HG03442 (cell line): ENCODE results near the gene KRTAP5-4.
"Not testable (repeated sequence)": the region's sequence is repeated elsewhere in the genome, so short reads cannot be mapped to it uniquely, and the experiment has no call there.

Experiments
- ATAC-seq: cut with Tn5 transposase; IDR thresholded peaks from one replicate; pipeline ENCODE4 v1.9.1; 2021; ENCODE audit warnings: mild to moderate bottlenecking, moderate library complexity; ENCODE audit not compliant: unreplicated experiment

Gene KRTAP5-4

GRCh38 chr11:1653541-1654387, 31.8 kb upstream of the KRTAP5-4 start:
- no peak for ATAC-seq

GRCh38 chr11:1652771-1653540, 31.0 kb upstream of the KRTAP5-4 start:
- no peak for ATAC-seq

DNA sequence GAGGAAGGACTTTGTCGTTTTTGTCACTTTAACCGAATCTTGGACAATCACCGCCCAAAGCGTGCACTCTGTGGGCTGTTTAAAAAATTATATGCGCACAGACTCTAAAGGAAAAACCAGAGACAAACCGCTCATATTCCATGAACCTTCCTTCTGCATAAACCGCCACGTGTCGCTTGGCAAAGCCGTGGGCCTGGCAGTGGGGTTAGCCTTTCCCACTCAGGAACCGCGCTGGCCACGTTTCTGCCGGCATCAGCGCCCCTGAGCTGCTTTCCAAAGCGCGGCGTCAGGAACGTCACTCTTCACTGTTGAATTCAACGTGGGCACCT, 30.5 kb upstream of the KRTAP5-4 start:
- ATAC-seq, result no peak

DNA sequence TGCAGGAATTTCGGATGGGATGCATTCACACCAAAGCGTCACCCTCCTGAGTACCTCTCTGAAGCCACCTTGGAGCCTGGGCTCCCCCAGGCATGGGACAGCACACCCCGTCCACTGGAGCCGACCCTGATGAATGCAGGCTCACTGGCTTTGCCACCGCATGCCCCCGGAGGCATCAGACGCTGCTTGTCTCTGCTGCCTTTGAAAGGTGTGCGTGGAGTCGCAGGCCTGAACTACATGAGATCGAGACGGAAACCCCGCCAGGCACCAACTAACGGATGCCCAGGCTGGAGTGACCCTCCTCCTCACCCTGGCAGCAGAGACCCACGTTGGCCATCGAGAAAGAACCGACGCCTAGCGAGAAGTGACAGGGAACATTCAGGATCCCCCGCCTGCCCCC, 30.1 kb upstream of the KRTAP5-4 start:
- no peak for ATAC-seq

GRCh38 chr11:1651411-1651980, 29.6 kb upstream of the KRTAP5-4 start:
- ATAC-seq, result no peak

GRCh38 chr11:1650918-1651262, 29.0 kb upstream of the KRTAP5-4 start:
- no peak for ATAC-seq

DNA sequence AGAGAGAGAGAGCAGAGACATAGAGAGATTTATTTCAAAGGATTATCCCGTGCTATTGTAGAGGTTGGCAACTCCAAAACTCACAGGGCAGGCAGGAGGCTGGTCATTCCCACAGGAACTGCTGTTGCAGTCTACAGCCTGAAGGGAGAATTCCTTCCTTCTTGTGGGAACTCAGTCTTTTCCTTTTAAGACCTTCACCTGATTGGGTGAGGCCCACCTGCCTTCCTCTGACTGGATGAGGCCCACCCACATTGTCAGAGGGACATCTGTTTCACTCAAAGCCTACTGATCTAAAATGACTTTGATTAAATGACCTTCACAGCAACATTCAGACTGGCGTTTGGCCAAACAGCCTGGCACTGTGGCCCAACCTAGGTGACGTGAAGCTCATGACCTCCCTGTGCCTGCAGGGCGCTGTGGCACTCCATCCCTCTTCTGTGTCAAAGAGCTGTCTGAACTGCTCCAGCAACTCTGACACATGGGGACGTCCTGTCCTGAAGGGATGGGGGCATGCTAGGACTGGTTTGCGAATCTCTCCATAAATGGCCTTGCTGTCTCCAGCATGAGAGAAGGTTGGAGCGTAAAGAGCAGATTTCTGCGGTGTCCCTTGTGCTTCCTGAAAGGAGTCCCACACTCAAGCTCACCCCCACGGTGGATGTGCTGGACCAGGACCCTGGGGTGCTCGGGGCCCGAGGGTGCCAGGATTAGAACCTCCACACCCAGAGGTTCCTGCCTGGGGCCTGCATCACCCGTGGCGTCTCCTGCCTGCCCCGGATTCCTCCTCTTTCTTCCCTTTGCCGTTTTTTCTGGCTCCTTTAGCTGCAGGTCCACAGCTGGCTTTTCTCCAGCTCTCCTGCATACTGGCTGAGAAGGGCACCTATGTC, 28.3 kb upstream of the KRTAP5-4 start:
- ATAC-seq, result no peak

GRCh38 chr11:1648653-1649420, 26.9 kb upstream of the KRTAP5-4 start:
- no peak for ATAC-seq

DNA sequence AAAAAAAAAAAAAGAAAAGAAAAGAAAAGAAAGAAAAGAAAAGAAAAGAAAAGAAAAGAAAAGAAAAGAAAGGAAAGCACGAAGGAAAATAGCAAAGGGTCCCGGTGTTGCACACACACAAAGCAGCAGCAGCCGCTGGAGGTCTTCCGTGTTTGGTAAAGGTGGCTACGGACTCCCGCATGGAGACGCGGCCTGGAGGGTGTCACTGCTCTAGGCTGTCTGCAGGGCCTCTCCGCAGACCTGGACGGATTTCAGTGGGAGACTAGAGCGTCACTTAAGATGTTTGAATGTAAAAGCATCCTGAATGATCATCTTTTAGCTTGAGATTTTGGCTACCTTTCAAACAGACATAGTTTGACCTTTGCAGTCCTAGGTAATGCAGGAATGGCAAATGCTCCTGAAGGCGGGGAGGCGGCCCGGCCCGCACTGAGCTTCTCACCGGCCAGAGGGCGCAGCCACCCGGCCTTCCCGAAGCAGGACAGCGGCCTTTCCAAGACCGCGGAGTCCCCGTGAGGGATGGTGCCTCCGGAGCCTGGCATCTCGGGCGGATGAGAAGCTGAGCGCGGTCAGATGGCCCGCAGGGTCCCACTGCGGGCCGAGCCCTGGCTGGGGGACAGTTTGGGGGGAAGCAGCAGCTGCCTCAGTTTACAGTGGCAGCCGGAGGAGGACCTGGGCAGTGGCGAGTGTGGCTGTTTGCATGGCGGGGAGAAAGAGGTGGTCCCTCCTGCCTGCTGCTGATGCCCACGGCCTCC, 26.1 kb upstream of the KRTAP5-4 start:
- no peak for ATAC-seq

DNA sequence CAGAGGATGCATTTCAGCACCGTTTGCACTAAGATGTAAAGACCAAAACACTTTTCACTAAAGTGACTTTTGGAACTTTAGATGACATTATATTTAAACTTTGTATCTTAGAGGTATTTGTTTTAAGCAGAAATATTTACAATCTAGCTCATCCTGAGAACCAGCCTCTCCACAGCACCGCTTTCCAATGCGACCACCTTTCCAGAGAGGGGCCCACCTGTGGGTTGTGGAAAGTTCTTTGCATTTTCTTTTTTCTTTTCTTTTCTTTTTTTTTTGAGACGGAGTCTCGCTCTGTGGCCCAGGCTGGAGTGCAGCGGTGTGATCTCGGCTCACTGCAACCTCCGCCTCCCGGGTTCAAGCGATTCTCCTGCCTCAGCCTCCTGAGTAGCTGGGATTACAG, 24.6 kb upstream of the KRTAP5-4 start:
- not testable (repeated sequence) for ATAC-seq

- ATAC-seq, result no peak
Measured at GRCh38 chr11:1645357-1645821, 23.5 kb upstream of the KRTAP5-4 start.

- no peak for ATAC-seq
Measured at GRCh38 chr11:1644601-1645356, 22.8 kb upstream of the KRTAP5-4 start.

GRCh38 chr11:1643146-1643690, 21.3 kb upstream of the KRTAP5-4 start:
- ATAC-seq, result no peak

DNA sequence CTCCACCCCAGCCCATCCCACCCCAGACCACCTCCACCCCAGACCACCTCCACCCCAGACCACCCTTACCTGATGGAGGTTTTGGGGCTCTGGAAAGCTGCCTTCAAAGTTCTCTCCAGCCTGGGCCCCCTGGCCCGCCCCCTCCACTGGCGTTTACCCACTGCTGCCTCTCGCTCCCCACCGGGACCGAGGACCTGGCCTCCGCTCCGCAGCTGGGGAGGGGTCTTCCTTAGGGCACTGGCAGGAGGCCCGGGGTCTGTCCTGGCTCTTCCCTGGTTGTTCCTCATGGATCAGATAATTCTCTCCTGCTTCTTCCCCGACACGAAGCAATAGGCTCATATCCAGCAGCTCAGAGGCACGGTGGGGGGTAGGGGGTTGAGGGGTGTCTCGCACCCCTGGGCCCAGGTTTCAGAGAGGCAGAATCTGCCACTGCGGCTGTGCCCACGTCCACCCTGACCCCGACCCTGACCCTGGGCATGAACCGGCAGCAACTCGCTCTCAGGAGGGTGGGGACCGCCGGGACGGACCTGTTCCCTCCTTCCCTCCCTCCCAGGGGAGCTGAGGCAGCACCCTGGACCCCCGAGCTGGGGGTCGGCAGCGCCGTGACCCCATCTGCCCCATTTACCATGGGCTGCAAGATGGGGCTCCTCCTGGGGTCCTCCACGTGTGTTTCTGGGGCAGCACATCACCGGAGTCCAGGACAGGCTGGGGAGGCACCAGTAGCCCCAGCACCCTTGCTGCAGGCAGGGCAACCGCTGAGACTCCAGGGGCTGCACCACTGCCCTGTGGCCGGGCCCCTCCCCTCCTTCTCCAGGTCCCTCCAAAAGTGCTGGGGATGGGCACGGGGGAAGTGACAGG, 20.6 kb upstream of the KRTAP5-4 start:
- ATAC-seq, result no peak

GRCh38 chr11:1641096-1641495, 19.2 kb upstream of the KRTAP5-4 start:
- no peak for ATAC-seq

- no peak for ATAC-seq
Measured at GRCh38 chr11:1640076-1640946, 18.4 kb upstream of the KRTAP5-4 start.

- no peak for ATAC-seq
Measured at GRCh38 chr11:1639666-1640065, 17.7 kb upstream of the KRTAP5-4 start.
